PFSK-1 (cell line): ENCODE measurements around the gene RAB9B.

Experiments used
- FOXP2 ChIP-seq: optimal IDR thresholded peaks from 2 replicates; pipeline ENCODE3; 2011; ENCODE audit warnings: borderline replicate concordance, control low read depth, inconsistent platforms; ENCODE audit not compliant: insufficient read depth; ENCODE audit errors: extremely low read length, extremely low read depth
- POLR2AphosphoS5 ChIP-seq: IDR thresholded peaks from 2 replicates; pipeline ENCODE4 v1.6.1; 2012; ENCODE audit warnings: low read depth, mild to moderate bottlenecking, control low read depth, low read length, moderate library complexity
- SIN3A ChIP-seq: IDR thresholded peaks from 2 replicates; pipeline ENCODE4 v1.6.1; 2012; ENCODE audit warnings: mild to moderate bottlenecking, low read length, moderate library complexity, borderline replicate concordance; ENCODE audit not compliant: insufficient read depth
- TAF1 ChIP-seq: IDR thresholded peaks from 2 replicates; pipeline ENCODE4 v1.6.1; 2012; ENCODE audit warnings: low read length, control low read depth, borderline replicate concordance; ENCODE audit not compliant: insufficient read depth
- TF ChIP-seq, protein P1 (sequence below), 2 experiments: IDR thresholded peaks; 2 replicates each; pipeline versions ENCODE4 v1.6.1 to v1.8.0; 2011 to 2012; ENCODE audit warnings: low read depth in 2 of 2, low read length in 2 of 2, control low read depth in 1 of 2, inconsistent platforms in 1 of 2, mild to moderate bottlenecking in 1 of 2, moderate library complexity in 1 of 2; ENCODE audit not compliant: insufficient read depth in 1 of 2

DNA sequence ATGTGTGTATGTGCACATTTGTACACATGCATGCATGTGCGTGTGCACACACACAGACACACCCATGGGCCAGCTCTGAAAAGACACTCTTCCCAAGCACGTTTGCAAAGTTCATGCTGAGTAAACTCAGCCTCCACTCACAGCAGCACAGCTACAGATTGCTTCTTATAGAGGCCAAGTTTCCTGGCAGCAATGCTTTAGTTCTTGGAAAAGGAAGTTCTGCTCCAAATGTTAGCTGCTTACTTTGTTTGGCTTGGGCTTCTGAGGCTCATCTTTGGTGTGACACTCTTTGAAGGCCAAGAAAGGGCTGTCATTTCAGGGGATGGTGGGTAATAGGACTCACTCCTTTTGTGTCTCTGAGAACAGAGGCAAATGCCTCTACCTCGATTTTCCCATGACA is 48.9 kb downstream of the RAB9B start:
- TF ChIP-seq TAF1 (no peak), POLR2AphosphoS5 (no peak), SIN3A (no peak), FOXP2 (no peak)
- TF ChIP-seq, protein P1, sequence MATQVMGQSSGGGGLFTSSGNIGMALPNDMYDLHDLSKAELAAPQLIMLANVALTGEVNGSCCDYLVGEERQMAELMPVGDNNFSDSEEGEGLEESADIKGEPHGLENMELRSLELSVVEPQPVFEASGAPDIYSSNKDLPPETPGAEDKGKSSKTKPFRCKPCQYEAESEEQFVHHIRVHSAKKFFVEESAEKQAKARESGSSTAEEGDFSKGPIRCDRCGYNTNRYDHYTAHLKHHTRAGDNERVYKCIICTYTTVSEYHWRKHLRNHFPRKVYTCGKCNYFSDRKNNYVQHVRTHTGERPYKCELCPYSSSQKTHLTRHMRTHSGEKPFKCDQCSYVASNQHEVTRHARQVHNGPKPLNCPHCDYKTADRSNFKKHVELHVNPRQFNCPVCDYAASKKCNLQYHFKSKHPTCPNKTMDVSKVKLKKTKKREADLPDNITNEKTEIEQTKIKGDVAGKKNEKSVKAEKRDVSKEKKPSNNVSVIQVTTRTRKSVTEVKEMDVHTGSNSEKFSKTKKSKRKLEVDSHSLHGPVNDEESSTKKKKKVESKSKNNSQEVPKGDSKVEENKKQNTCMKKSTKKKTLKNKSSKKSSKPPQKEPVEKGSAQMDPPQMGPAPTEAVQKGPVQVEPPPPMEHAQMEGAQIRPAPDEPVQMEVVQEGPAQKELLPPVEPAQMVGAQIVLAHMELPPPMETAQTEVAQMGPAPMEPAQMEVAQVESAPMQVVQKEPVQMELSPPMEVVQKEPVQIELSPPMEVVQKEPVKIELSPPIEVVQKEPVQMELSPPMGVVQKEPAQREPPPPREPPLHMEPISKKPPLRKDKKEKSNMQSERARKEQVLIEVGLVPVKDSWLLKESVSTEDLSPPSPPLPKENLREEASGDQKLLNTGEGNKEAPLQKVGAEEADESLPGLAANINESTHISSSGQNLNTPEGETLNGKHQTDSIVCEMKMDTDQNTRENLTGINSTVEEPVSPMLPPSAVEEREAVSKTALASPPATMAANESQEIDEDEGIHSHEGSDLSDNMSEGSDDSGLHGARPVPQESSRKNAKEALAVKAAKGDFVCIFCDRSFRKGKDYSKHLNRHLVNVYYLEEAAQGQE (IDR thresholded peaks at IDR 0.05; ENCODE audit: insufficient read depth in 1 of 2, low read depth in 2 of 2, low read length in 2 of 2) = no peak
